ENCODE results near the gene PAPSS1. TPM values are rescaled to one million over a fixed set of nuclear protein-coding genes. Genes with fewer than 3 reads are reported as not detected.

Gene PAPSS1
- polyA plus RNA-seq, 1 of the 3 experiments (the other 2 are of a cell fraction), result 70.1 TPM

Other genes with a start within 250 kb of the PAPSS1 start
- gene SGMS2, start 104.7 kb upstream of the PAPSS1 start, polyA plus RNA-seq (2012; rRNA removed), result 0.82 and 0.86 TPM in 2 replicates
- 2.0 and 2.8 TPM in 2 replicates for gene CYP2U1, start 211.3 kb upstream of the PAPSS1 start, polyA plus RNA-seq (2012; rRNA removed)

All from SK-N-SH (cell line).